HepG2 (cell line): ENCODE measurements around the gene ZNF860.

Experiments used
- BRCA1 ChIP-seq: sonication (generic); formaldehyde crosslinking; IDR thresholded peaks from 2 replicates; pipeline ENCODE4 v1.4.0; 2020; ENCODE audit warnings: missing genetic modification reagents
- CBX1 ChIP-seq: IDR thresholded peaks from one replicate; pipeline ENCODE4 v1.6.1; 2016; ENCODE audit warnings: antibody characterized with exemption, low read depth
- FOXA1 ChIP-seq, 2 experiments: fragments of 450-650 bp in 1 of 2; sonication (generic) in 1 of 2; formaldehyde crosslinking in 1 of 2; IDR thresholded peaks; 2 replicates each; pipeline versions ENCODE4 v1.4.0 to v1.6.1; 2016 to 2020; ENCODE audit warnings: missing genetic modification reagents in 1 of 2
- HNRNPH1 ChIP-seq: fragments of 200-400 bp; formaldehyde crosslinking; optimal IDR thresholded peaks from 2 replicates; pipeline ENCODE3; 2017; ENCODE audit warnings: mild to moderate bottlenecking, low read depth, low read length
- KLF16 ChIP-seq, 2 experiments: sonication (generic) in 1 of 2; formaldehyde crosslinking in 1 of 2; IDR thresholded peaks; 2 replicates each; pipeline versions ENCODE4 v1.6.1 to v1.8.0; 2016 to 2023; ENCODE audit warnings: missing genetic modification reagents in 2 of 2, missing compliant biosample characterization in 1 of 2
- MYNN ChIP-seq: sonication (generic); formaldehyde crosslinking; IDR thresholded peaks from 2 replicates; pipeline ENCODE4 v1.4.0; 2020; ENCODE audit warnings: mild to moderate bottlenecking, low read depth, missing genetic modification reagents
- NFIB ChIP-seq: sonication (generic); formaldehyde crosslinking; IDR thresholded peaks from 2 replicates; pipeline ENCODE4 v1.9.0; 2021; ENCODE audit warnings: missing genetic modification reagents, mild to moderate bottlenecking, borderline replicate concordance
- POLR2A ChIP-seq, 2 experiments: IDR thresholded peaks; 2 replicates each; pipeline ENCODE4 v1.6.1; 2011; ENCODE audit warnings: low read depth in 2 of 2, low read length in 2 of 2, mild to moderate bottlenecking in 1 of 2, moderate library complexity in 1 of 2; ENCODE audit not compliant: insufficient read depth in 1 of 2
- RXRA ChIP-seq: sonication (generic); formaldehyde crosslinking; IDR thresholded peaks from 2 replicates; pipeline ENCODE4 v1.5.1; 2020; ENCODE audit warnings: missing genetic modification reagents
- SP1 ChIP-seq, 2 experiments: fragments of 450-650 bp in 1 of 2; sonication (generic) in 1 of 2; formaldehyde crosslinking in 1 of 2; IDR thresholded peaks; 2 replicates each; pipeline versions ENCODE4 v1.4.0 to v1.6.1; 2016 to 2020; ENCODE audit warnings: missing genetic modification reagents in 1 of 2
- TF ChIP-seq, protein P1 (sequence below): sonication (generic); formaldehyde crosslinking; conservative IDR thresholded peaks from 2 replicates; pipeline ENCODE4 v1.8.0; 2022; ENCODE audit warnings: low read depth, missing genetic modification reagents
- TF ChIP-seq, protein P2 (sequence below): sonication (generic); formaldehyde crosslinking; IDR thresholded peaks from 2 replicates; pipeline ENCODE4 v1.4.0; 2020; ENCODE audit warnings: mild to moderate bottlenecking, missing genetic modification reagents
- TF ChIP-seq, protein P3 (sequence below): sonication (generic); formaldehyde crosslinking; IDR thresholded peaks from 2 replicates; pipeline ENCODE4 v1.5.0; 2020; ENCODE audit warnings: mild to moderate bottlenecking, missing genetic modification reagents, moderate library complexity
- TF ChIP-seq, protein P4 (sequence below): sonication (generic); formaldehyde crosslinking; IDR thresholded peaks from 2 replicates; pipeline ENCODE4 v1.4.0; 2020; ENCODE audit warnings: mild to moderate bottlenecking, missing genetic modification reagents

DNA sequence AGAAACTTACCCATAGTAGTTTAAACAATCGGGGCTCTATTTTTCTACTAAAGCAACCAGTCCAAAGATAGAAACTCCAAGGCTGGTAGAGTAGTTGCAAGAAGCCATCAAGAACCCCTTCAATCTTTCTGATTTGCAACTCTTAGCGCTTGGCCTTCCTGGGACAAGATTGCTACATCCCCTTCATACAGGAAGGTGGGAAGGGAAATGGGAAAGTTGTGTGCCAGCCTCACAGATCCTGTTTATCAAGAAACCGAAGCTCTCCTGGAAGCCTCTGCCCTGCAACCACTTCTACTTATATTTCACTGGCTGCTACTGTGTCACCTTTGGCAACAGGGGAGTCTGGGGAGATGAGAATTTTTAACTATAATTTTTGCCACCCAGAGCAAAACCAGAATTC is 46.7 kb upstream of the ZNF860 start:
- TF ChIP-seq SP1 (IDR thresholded peaks at IDR 0.05) (no peak), SP1 (CRISPR knock-in tag; IDR thresholded peaks at IDR 0.05) (no peak), KLF16 (CRISPR knock-in tag; IDR thresholded peaks at IDR 0.05) (no peak), FOXA1 (IDR thresholded peaks at IDR 0.05) (no peak), FOXA1 (CRISPR knock-in tag; IDR thresholded peaks at IDR 0.05) (no peak), CBX1 (no peak), MYNN (no peak), NFIB (CRISPR knock-in tag) (no peak), BRCA1 (CRISPR knock-in tag) (no peak), HNRNPH1 (no peak), POLR2A (IDR thresholded peaks at IDR 0.05; ENCODE audit: insufficient read depth in 1 of 2, low read depth in 2 of 2, low read length in 2 of 2) (no peak), RXRA (no peak)
- TF ChIP-seq, protein P1, sequence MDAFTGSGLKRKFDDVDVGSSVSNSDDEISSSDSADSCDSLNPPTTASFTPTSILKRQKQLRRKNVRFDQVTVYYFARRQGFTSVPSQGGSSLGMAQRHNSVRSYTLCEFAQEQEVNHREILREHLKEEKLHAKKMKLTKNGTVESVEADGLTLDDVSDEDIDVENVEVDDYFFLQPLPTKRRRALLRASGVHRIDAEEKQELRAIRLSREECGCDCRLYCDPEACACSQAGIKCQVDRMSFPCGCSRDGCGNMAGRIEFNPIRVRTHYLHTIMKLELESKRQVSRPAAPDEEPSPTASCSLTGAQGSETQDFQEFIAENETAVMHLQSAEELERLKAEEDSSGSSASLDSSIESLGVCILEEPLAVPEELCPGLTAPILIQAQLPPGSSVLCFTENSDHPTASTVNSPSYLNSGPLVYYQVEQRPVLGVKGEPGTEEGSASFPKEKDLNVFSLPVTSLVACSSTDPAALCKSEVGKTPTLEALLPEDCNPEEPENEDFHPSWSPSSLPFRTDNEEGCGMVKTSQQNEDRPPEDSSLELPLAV (CRISPR knock-in tag), result no peak
- TF ChIP-seq, protein P2, sequence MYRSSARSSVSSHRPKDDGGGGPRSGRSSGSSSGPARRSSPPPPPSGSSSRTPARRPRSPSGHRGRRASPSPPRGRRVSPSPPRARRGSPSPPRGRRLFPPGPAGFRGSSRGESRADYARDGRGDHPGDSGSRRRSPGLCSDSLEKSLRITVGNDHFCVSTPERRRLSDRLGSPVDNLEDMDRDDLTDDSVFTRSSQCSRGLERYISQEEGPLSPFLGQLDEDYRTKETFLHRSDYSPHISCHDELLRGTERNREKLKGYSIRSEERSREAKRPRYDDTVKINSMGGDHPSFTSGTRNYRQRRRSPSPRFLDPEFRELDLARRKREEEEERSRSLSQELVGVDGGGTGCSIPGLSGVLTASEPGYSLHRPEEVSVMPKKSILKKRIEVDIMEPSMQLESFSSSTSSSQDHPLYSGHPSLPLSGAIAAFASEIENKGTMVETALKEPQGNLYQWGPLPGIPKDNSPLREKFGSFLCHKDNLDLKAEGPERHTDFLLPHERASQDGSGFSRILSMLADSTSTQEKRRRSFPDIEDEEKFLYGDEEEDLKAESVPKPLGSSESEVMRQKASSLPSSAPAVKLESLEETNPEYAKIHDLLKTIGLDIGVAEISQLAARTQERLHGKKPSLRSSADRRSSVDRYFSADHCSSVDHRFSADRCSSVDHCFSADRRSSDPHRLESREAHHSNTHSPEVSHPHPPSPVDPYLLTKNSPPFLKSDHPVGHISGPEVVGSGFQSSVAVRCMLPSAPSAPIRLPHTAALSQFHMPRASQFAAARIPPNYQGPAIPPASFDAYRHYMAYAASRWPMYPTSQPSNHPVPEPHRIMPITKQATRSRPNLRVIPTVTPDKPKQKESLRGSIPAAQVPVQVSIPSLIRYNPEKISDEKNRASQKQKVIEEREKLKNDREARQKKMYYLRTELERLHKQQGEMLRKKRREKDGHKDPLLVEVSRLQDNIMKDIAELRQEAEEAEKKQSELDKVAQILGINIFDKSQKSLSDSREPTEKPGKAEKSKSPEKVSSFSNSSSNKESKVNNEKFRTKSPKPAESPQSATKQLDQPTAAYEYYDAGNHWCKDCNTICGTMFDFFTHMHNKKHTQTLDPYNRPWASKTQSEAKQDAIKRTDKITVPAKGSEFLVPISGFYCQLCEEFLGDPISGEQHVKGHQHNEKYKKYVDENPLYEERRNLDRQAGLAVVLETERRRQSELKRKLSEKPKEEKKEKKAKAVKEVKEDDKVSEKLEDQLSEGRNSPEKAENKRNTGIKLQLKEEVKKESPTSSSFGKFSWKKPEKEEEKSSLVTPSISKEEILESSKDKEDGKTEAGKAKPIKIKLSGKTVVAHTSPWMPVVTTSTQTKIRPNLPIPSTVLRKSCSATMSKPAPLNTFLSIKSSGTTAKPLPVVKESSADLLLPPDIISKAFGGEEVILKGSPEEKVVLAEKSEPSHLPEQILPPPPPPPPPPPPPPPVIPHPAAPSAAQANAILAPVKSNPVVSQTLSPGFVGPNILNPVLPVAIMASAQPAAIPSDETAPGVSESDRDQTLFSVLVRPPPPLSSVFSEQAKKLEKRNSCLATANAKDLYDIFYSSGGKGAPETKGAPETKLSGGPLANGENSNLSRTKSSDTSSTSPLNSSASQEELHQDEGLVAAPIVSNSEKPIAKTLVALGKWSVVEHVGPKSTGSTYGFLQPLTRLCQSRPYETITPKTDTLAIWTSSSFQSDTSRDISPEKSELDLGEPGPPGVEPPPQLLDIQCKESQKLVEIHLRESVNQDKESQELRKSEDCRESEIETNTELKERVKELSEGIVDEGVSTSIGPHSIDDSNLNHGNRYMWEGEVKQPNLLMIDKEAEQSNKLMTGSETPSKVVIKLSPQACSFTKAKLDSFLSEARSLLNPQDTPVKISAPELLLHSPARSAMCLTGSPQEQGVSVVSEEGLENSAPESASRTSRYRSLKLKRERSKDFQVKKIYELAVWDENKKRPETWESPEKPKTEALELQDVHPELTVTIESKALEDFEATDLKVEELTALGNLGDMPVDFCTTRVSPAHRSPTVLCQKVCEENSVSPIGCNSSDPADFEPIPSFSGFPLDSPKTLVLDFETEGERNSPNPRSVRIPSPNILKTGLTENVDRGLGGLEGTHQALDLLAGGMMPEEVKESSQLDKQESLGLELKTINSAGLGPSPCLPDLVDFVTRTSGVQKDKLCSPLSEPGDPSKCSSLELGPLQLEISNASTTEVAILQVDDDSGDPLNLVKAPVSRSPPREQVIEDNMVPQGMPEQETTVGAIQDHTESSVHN (CRISPR knock-in tag), result no peak
- TF ChIP-seq, protein P3, sequence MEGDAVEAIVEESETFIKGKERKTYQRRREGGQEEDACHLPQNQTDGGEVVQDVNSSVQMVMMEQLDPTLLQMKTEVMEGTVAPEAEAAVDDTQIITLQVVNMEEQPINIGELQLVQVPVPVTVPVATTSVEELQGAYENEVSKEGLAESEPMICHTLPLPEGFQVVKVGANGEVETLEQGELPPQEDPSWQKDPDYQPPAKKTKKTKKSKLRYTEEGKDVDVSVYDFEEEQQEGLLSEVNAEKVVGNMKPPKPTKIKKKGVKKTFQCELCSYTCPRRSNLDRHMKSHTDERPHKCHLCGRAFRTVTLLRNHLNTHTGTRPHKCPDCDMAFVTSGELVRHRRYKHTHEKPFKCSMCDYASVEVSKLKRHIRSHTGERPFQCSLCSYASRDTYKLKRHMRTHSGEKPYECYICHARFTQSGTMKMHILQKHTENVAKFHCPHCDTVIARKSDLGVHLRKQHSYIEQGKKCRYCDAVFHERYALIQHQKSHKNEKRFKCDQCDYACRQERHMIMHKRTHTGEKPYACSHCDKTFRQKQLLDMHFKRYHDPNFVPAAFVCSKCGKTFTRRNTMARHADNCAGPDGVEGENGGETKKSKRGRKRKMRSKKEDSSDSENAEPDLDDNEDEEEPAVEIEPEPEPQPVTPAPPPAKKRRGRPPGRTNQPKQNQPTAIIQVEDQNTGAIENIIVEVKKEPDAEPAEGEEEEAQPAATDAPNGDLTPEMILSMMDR, result no peak
- TF ChIP-seq, protein P4, sequence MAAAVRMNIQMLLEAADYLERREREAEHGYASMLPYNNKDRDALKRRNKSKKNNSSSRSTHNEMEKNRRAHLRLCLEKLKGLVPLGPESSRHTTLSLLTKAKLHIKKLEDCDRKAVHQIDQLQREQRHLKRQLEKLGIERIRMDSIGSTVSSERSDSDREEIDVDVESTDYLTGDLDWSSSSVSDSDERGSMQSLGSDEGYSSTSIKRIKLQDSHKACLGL, result no peak
